Activated B cell treated with CpG ODN at 0.5 μM for 24 hours (primary cell): ENCODE data around the gene ATP2A1. TPM values are rescaled to one million over a fixed set of nuclear protein-coding genes. Genes with fewer than 3 reads are reported as not detected.
A peak's percentile ranks its signal among the peaks of the same experiment; 100 is the strongest.

Experiments used
- ATAC-seq: fragments of 200-7000 bp; cut with Tn5 transposase; one replicate; pipeline ENCODE4 v1.10.0; 2021; ENCODE audit warnings: low read depth, mild to moderate bottlenecking, moderate library complexity
- CTCF ChIA-PET: fragments of 350-600 bp; sonication (Branson Sonifier 250); formaldehyde crosslinking; loops from one replicate; lab custom pipeline; 2021; ENCODE audit warnings: antibody characterized with exemption; lab: Charles Lee
- POLR2A ChIA-PET: fragments of 350-600 bp; sonication (Branson Sonifier 250); formaldehyde crosslinking; loops from one replicate; lab custom pipeline; 2021; ENCODE audit warnings: antibody characterized with exemption; lab: Charles Lee
- DNase-seq: peaks from one replicate; pipeline ENCODE4 v3.0.0; 2022
- H3K27ac Mint-ChIP-seq: one replicate; pipeline ENCODE4 v1.8.0; 2020; ENCODE audit warnings: mixed read lengths
- H3K27me3 Mint-ChIP-seq: one replicate; pipeline ENCODE4 v1.8.0; 2021; ENCODE audit warnings: mixed read lengths
- H3K36me3 Mint-ChIP-seq: one replicate; pipeline ENCODE4 v1.8.0; 2021; ENCODE audit warnings: low read depth, mixed read lengths
- H3K4me1 Mint-ChIP-seq: one replicate; pipeline ENCODE4 v1.8.0; 2021; ENCODE audit warnings: mixed read lengths
- H3K4me3 Mint-ChIP-seq: one replicate; pipeline ENCODE4 v1.8.0; 2020; ENCODE audit warnings: mild to moderate bottlenecking, mixed read lengths
- H3K9me3 Mint-ChIP-seq: one replicate; pipeline ENCODE4 v1.8.0; 2020; ENCODE audit warnings: mixed read lengths
- CTCF ChIP-seq: fragments of 200-600 bp; IDR thresholded peaks from one replicate; pipeline ENCODE4 v1.8.0; 2022; ENCODE audit warnings: antibody characterized with exemption, mild to moderate bottlenecking
- intact Hi-C: fragments of 100-400 bp; cut with micrococcal nuclease; formaldehyde crosslinking; loops from one replicate; pipeline ENCODE4 v1.15.1; 2024
- total RNA-seq: library from RNA; stranded (reverse); gene quantifications from 2 replicates; pipeline ENCODE4 v1.2.3, GENCODE V29; 2022

ATP2A1 gene
- total RNA-seq, 1 donor from 2014 or later, result 1.0 TPM

GRCh38 chr16:28930203-28930602 is 51.9 kb downstream of the ATP2A1 start:
- H3K27me3 Mint-ChIP-seq, result no peaks in the 10 kb centered on the region
- no peaks in the 10 kb centered on the region for H3K9me3 Mint-ChIP-seq
- ChIA-PET CTCF (interaction anchor here (7.4 kb wide), 1 partner anchor 14 kb away, joined by 51 read pairs; no protein-coding TSS in a partner anchor), POLR2A (interaction anchor here (0.8 to 3.3 kb wide), 5 partner anchors 14 to 107 kb away, joined by 4 to 44 read pairs (median 18); partner anchors contain the start of genes ATP2A1, ATXN2L and NFATC2IP)
- peaks cover 72% of the 10 kb centered on the region for H3K4me1 Mint-ChIP-seq
- H3K27ac Mint-ChIP-seq, result peak overlapping the region; percentile 98
- intact Hi-C loops, result loop anchor here (5.0 kb wide), 1 partner anchor 438 kb away; the partner anchor contains the start of genes APOBR and CLN3
- H3K36me3 Mint-ChIP-seq, result peaks cover 29% of the 10 kb centered on the region
- TF ChIP-seq CTCF, result no peak
- DNase-seq (no peak), ATAC-seq (no peak)
- peak overlapping the region; percentile 99 for H3K4me3 Mint-ChIP-seq

GRCh38 chr16:28930652-28931051 is 52.4 kb downstream of the ATP2A1 start:
- Mint-ChIP-seq H3K9me3 (no peaks in the 10 kb centered on the region), H3K27ac (peak overlapping the region; percentile 98), H3K36me3 (peaks cover 32% of the 10 kb centered on the region), H3K4me3 (peak overlapping the region; percentile 99), H3K27me3 (no peaks in the 10 kb centered on the region), H3K4me1 (peaks cover 75% of the 10 kb centered on the region)
- TF ChIP-seq CTCF, result no peak
- POLR2A ChIA-PET, result interaction anchor here (0.8 to 3.3 kb wide), 7 partner anchors 14 to 108 kb away, joined by 4 to 44 read pairs (median 16); partner anchors contain the start of genes ATP2A1, ATXN2L, NFATC2IP and SH2B1
- CTCF ChIA-PET, result interaction anchor here (7.4 kb wide), 1 partner anchor 14 kb away, joined by 51 read pairs; no protein-coding TSS in a partner anchor
- ATAC-seq, result peak; percentile 76
- DNase-seq, result peak; percentile 60
- intact Hi-C loops, result loop anchor here (5.0 kb wide), 1 partner anchor 438 kb away; the partner anchor contains the start of genes APOBR and CLN3

DNA sequence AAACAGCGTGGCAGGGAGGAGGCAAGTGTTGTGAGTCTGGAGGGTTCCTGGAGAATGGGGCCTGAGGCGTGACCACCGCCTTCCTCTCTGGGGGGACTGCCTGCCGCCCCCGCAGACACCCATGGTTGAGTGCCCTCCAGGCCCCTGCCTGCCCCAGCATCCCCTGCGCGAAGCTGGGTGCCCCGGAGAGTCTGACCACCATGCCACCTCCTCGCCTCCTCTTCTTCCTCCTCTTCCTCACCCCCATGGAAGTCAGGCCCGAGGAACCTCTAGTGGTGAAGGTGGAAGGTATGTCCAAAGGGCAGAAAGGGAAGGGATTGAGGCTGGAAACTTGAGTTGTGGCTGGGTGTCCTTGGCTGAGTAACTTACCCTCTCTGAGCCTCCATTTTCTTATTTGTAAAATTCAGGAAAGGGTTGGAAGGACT is 53.5 kb downstream of the ATP2A1 start, which contains the start of gene CD19:
TSS of gene CD19 (plus strand) at position 171 of the 425 bp plus-strand sequence. CDS start at position 201, 30 bp downstream.
- CTCF ChIA-PET, result interaction anchor here (1.0 to 7.4 kb wide), 5 partner anchors 8 to 58 kb away, joined by 4 to 51 read pairs (median 4); partner anchors contain the start of gene NFATC2IP
- peak; percentile 49 for ATAC-seq
- intact Hi-C loops, result loop anchor here (1.0 to 5.0 kb wide), 3 partner anchors 8 to 440 kb away; partner anchors contain the start of genes APOBR and CLN3
- H3K27me3 Mint-ChIP-seq, result no peaks in the 10 kb centered on the region
- peaks cover 40% of the 10 kb centered on the region for H3K36me3 Mint-ChIP-seq
- peak; percentile 60 for DNase-seq
- peaks cover 75% of the 10 kb centered on the region for H3K4me1 Mint-ChIP-seq
- peak within 1 kb of the TSS; percentile 98 for H3K27ac Mint-ChIP-seq
- peak within 1 kb of the TSS; percentile 99 for H3K4me3 Mint-ChIP-seq
- POLR2A ChIA-PET, result interaction anchor here (0.5 to 12.8 kb wide), 17 partner anchors 9 to 994 kb away, joined by 3 to 192 read pairs (median 8); partner anchors contain the start of genes APOBR, ATP2A1, ATXN2L and KCTD13
- no peak for TF ChIP-seq CTCF
- no peaks in the 10 kb centered on the region for H3K9me3 Mint-ChIP-seq

GRCh38 chr16:28932339-28933141 is 54.3 kb downstream of the ATP2A1 start:
- TF ChIP-seq CTCF, result no peak
- Mint-ChIP-seq H3K36me3 (peaks cover 46% of the 10 kb centered on the region), H3K4me3 (peak overlapping the region; percentile 99), H3K9me3 (no peaks in the 10 kb centered on the region), H3K4me1 (peaks cover 78% of the 10 kb centered on the region), H3K27me3 (no peaks in the 10 kb centered on the region), H3K27ac (peak overlapping the region; percentile 98)
- CTCF ChIA-PET, result interaction anchor here (1.0 to 7.4 kb wide), 5 partner anchors 9 to 59 kb away, joined by 4 to 51 read pairs (median 4); partner anchors contain the start of gene NFATC2IP
- intact Hi-C loops, result loop anchor here (1.0 to 5.0 kb wide), 3 partner anchors 8 to 440 kb away; partner anchors contain the start of genes APOBR and CLN3
- POLR2A ChIA-PET, result interaction anchor here (0.5 to 12.8 kb wide), 19 partner anchors 8 to 994 kb away, joined by 3 to 192 read pairs (median 8); partner anchors contain the start of genes APOBR, ATP2A1, ATXN2L and KCTD13
- ATAC-seq (no peak), DNase-seq (no peak)
